BE2C (cell line): Measurements from ENCODE around the gene TGFBR3.
"Not testable (repeated sequence)": the region's sequence is repeated elsewhere in the genome, so short reads cannot be mapped to it uniquely, and the experiment has no call there.

Experiments used
- DNase-seq: peaks from one replicate; pipeline ENCODE4 v3.0.0-alpha.2; 2020
- H3K27me3 ChIP-seq: fragments of 250-450 bp; sonication (Bioruptor Pico); 2 replicates; pipeline ENCODE4 v1.5.1; 2020; ENCODE audit warnings: mild to moderate bottlenecking
- H3K36me3 ChIP-seq: fragments of 250-450 bp; sonication (Bioruptor Pico); 2 replicates; pipeline ENCODE4 v1.5.1; 2020; ENCODE audit warnings: mild to moderate bottlenecking
- H3K4me1 ChIP-seq: fragments of 250-450 bp; sonication (Bioruptor Pico); 2 replicates; pipeline ENCODE4 v1.5.1; 2020
- H3K4me3 ChIP-seq: 2 replicates; pipeline ENCODE4 v1.5.1; 2011; ENCODE audit warnings: low read depth, low read length
- H3K9me3 ChIP-seq: fragments of 250-450 bp; sonication (Bioruptor Pico); 2 replicates; pipeline ENCODE4 v1.5.1; 2020
- CTCF ChIP-seq: IDR thresholded peaks from 2 replicates; pipeline ENCODE4 v1.5.1; 2012; ENCODE audit warnings: mild to moderate bottlenecking, low read depth, low read length

Gene TGFBR3

DNA sequence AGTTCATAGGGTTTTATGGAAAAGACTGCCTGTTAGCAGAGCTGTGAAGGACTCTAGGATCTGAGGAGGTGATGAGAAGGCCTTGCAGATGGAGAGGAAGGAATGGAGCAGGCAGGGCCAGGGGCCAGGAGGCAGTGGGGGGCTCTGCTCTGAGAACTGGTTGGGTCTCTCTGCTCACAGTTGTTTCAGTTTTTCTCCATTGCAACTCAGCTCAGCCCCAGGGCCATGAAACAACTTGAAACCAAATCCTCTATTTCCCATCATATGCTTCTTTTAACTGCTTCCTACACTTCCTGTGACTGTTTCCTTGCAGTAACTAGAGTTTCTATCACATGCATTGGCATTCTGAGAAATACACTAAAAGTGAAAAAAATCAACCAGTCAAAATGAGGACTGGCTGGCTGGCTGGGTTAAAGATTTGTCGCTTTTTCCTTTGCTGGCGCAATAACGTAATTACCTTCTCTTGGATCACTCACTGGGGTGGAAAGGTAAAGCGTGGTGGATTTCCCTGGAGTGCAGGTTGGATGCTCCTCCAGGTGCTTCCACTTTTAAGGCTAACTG is 213.3 kb downstream of the TGFBR3 start:
- Histone ChIP-seq H3K9me3 (no peaks in the 10 kb centered on the region), H3K36me3 (no peaks in the 10 kb centered on the region), H3K4me1 (no peaks in the 10 kb centered on the region), H3K27me3 (no peaks in the 10 kb centered on the region), H3K4me3 (no peak overlapping the region)
- no peak for TF ChIP-seq CTCF
- no peak for DNase-seq

DNA sequence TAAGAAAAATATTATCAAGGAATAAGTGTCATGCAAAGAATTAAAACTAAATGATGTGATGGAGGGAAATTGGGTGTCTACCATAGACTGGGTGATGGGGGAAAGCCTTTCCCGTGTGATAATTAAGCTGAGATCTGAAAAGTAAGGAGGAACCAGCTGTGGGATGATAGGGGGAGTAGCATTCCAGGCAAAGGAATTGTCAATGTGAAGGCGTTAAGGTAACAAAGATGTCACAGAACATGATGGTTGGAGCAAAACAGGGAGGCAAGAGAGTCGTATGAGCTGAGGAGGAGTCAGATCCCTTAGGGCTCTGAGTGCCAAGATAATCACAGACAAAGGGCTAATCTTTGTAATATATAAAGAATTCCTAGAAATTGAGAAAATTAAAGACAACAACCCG is 215.2 kb downstream of the TGFBR3 start:
- H3K4me1 ChIP-seq: no peaks in the 10 kb centered on the region
- H3K36me3 ChIP-seq: no peaks in the 10 kb centered on the region
- H3K27me3 ChIP-seq: no peaks in the 10 kb centered on the region
- no peak overlapping the region for H3K4me3 ChIP-seq
- no peak for DNase-seq
- no peaks in the 10 kb centered on the region for H3K9me3 ChIP-seq
- no peak for TF ChIP-seq CTCF

- Histone ChIP-seq H3K27me3 (no peaks in the 10 kb centered on the region), H3K4me1 (no peaks in the 10 kb centered on the region), H3K36me3 (no peaks in the 10 kb centered on the region), H3K9me3 (no peaks in the 10 kb centered on the region), H3K4me3 (no peak overlapping the region)
- TF ChIP-seq CTCF: no peak
- no peak for DNase-seq
These were observed 216.2 kb downstream of the TGFBR3 start for GRCh38 chr1:91669584-91670350.

DNA sequence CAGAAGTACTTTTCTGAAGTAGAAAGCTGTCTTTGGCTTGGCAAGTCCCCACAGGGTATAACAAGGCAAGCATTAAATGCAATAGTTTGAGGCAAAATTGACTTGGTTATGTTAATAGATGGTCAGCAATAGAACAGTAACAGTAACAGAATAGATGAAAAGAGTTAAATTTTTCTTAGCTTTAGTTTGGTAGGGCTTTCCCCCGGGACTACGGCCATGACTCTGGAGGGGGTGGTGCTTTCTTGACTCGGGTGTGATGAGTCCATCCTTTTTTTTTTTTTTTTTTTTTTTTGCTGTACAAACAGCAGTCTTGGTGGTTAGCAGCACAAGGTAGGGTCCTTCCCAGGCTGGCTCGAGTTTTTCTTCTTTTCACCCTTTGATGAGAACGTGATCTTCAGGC is 219.3 kb downstream of the TGFBR3 start:
- not testable (repeated sequence) for H3K4me3 ChIP-seq, H3K36me3 ChIP-seq, H3K9me3 ChIP-seq, H3K4me1 ChIP-seq, H3K27me3 ChIP-seq, DNase-seq

DNA sequence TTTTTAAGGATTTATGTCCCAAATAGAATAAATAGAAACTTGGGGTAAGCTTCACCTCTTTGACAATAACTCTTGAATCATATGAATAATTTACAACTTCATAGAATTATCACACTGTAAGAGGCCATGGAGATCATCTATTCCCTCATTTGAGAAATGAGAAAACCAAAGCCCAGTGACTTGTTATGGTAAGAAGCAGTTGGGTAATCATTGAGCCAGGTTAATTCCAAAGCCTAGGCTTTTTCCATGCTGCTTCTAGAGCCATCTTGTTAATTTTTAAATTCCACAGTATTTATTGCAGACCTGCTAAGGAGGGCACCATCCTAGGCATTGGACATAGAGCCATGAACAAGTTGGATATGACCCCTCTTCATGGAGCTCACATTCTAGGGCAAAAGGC is 224.8 kb downstream of the TGFBR3 start:
- no peak for TF ChIP-seq CTCF
- H3K4me1 ChIP-seq: no peaks in the 10 kb centered on the region
- DNase-seq: no peak
- no peaks in the 10 kb centered on the region for H3K36me3 ChIP-seq
- no peak overlapping the region for H3K4me3 ChIP-seq
- H3K9me3 ChIP-seq: no peaks in the 10 kb centered on the region
- no peaks in the 10 kb centered on the region for H3K27me3 ChIP-seq

DNA sequence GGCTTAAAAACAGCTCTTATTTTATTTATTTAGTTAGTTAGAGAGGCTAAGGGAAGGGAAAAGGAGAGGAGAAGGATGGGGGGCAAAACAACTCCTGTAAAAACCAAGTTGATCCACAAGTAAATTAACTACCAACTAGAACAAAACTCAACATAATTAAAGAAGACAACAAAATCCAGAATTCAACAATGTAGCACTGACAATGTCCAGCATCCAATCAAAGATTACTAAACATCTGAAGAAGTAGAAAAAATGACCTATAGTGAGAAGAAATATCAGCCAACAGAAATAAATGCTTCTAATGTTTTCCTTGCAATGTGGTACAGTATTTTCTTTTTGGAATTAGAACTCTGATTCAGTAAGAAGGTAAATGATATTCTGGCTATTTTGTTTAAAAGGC is 225.2 kb downstream of the TGFBR3 start:
- no peaks in the 10 kb centered on the region for H3K4me1 ChIP-seq
- DNase-seq: no peak
- no peaks in the 10 kb centered on the region for H3K9me3 ChIP-seq
- no peaks in the 10 kb centered on the region for H3K27me3 ChIP-seq
- H3K4me3 ChIP-seq: no peak overlapping the region
- H3K36me3 ChIP-seq: no peaks in the 10 kb centered on the region
- no peak for TF ChIP-seq CTCF
